HepG2 (cell line): ENCODE data around the gene GPR42.

Experiments
- POLR2AphosphoS5 ChIP-seq: IDR thresholded peaks from 2 replicates; pipeline ENCODE4 v1.6.1; 2012; ENCODE audit warnings: low read depth, low read length
- ZNF513 ChIP-seq: sonication (generic); formaldehyde crosslinking; conservative IDR thresholded peaks from 2 replicates; pipeline ENCODE4 v1.5.0; 2020; ENCODE audit warnings: missing genetic modification reagents
- TF ChIP-seq, protein P1 (sequence below): sonication (generic); formaldehyde crosslinking; IDR thresholded peaks from 2 replicates; pipeline ENCODE4 v1.4.0; 2020; ENCODE audit warnings: mild to moderate bottlenecking, missing genetic modification reagents

DNA sequence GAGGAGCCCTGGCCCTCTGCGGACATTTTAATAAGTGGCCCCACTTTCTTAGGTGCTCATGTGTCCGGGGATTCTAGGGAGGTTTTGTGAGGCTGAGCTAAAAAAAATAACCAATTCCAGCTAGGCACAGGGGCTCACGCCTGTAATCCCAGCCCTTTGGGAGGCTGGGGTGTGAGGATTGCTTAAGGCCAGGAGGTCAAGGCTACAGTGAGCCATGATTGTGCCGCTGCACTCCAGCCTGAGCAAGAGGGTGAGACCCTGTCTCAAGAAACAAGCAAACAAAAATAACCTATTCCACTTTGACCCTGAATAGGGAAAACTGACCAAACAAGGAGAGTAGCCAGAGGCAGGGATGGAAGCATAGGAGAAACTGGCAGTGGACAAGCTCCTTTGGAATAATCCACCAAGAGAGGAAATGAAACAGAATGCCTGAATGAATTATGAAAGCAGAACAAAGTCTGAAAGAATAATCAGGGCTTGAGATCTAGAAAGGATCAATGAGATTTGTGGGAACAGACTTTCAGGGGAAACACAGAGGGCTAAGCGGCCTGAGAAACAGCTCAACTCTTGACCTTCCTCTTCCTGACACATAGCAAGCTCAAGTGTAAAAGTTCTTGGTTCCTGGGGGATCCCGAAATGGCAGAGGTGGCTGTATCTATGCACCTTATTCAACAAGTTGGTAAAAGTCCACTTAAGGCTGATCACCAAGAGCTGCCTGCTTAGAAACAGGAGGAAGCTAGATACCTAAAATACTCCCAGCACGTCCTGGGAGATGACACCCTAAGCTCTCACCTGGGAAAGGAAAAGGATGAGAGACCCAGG is 47.1 kb downstream of the GPR42 start:
- TF ChIP-seq POLR2AphosphoS5 (no peak), ZNF513 (CRISPR knock-in tag) (no peak)
- TF ChIP-seq, protein P1, sequence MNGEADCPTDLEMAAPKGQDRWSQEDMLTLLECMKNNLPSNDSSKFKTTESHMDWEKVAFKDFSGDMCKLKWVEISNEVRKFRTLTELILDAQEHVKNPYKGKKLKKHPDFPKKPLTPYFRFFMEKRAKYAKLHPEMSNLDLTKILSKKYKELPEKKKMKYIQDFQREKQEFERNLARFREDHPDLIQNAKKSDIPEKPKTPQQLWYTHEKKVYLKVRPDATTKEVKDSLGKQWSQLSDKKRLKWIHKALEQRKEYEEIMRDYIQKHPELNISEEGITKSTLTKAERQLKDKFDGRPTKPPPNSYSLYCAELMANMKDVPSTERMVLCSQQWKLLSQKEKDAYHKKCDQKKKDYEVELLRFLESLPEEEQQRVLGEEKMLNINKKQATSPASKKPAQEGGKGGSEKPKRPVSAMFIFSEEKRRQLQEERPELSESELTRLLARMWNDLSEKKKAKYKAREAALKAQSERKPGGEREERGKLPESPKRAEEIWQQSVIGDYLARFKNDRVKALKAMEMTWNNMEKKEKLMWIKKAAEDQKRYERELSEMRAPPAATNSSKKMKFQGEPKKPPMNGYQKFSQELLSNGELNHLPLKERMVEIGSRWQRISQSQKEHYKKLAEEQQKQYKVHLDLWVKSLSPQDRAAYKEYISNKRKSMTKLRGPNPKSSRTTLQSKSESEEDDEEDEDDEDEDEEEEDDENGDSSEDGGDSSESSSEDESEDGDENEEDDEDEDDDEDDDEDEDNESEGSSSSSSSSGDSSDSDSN (CRISPR knock-in tag): no peak
